T-helper 1 cell treated with Interleukin-12 subunit alpha and Interleukin-12 subunit beta and Interleukin-4 antibody, amounts not matched to agents 30 μg/mL and 1 μg/mL, for 36 hours (primary cell): ENCODE results near the gene UCP2.
A peak's percentile ranks its signal among the peaks of the same experiment; 100 is the strongest.

Source experiments
- H3K27ac Mint-ChIP-seq: one replicate; pipeline ENCODE4 v1.8.0; 2021; ENCODE audit warnings: mild to moderate bottlenecking, mixed read lengths
- H3K27me3 Mint-ChIP-seq: one replicate; pipeline ENCODE4 v1.8.0; 2021; ENCODE audit warnings: low read depth, mixed read lengths
- H3K36me3 Mint-ChIP-seq: one replicate; pipeline ENCODE4 v1.8.0; 2021; ENCODE audit warnings: low read depth, mixed read lengths
- H3K4me1 Mint-ChIP-seq: one replicate; pipeline ENCODE4 v1.8.0; 2021; ENCODE audit warnings: low read depth, mixed read lengths
- H3K4me3 Mint-ChIP-seq: one replicate; pipeline ENCODE4 v1.8.0; 2021; ENCODE audit warnings: mild to moderate bottlenecking, moderate library complexity, mixed read lengths
- H3K9me3 Mint-ChIP-seq: one replicate; pipeline ENCODE4 v1.8.0; 2021; ENCODE audit warnings: mixed read lengths

UCP2 gene

DNA sequence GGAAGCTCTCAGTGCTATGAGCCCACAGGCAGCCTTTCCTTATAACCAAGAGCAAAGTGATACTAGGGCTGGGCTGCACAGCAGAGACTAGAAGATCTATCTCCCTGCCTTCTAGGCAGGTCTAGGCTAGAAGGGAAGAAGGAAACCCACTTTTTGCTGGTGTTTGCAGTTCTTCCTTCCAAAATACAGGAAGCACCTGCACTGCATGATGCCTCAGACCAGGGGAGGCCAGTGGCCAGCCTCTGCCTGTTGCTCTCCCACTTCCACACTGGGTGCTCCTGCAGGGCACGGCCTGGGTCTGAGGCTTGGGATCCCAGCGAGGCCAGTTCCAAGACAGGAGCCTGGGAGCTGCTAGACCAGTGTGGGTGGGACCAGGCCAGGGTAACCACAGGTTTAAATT is 32.2 kb upstream of the UCP2 start:
- H3K4me1 Mint-ChIP-seq: peaks cover 66% of the 10 kb centered on the region
- peaks cover 27% of the 10 kb centered on the region for H3K36me3 Mint-ChIP-seq
- no peak overlapping the region for H3K4me3 Mint-ChIP-seq
- H3K27me3 Mint-ChIP-seq: no peaks in the 10 kb centered on the region
- H3K9me3 Mint-ChIP-seq: no peaks in the 10 kb centered on the region
- peak overlapping the region; percentile 74 for H3K27ac Mint-ChIP-seq

GRCh38 chr11:74013141-74013540 is 30.5 kb upstream of the UCP2 start:
- peaks cover 28% of the 10 kb centered on the region for H3K36me3 Mint-ChIP-seq
- H3K27me3 Mint-ChIP-seq: no peaks in the 10 kb centered on the region
- H3K27ac Mint-ChIP-seq: no peak overlapping the region
- peaks cover 72% of the 10 kb centered on the region for H3K4me1 Mint-ChIP-seq
- H3K4me3 Mint-ChIP-seq: no peak overlapping the region
- no peaks in the 10 kb centered on the region for H3K9me3 Mint-ChIP-seq

DNA sequence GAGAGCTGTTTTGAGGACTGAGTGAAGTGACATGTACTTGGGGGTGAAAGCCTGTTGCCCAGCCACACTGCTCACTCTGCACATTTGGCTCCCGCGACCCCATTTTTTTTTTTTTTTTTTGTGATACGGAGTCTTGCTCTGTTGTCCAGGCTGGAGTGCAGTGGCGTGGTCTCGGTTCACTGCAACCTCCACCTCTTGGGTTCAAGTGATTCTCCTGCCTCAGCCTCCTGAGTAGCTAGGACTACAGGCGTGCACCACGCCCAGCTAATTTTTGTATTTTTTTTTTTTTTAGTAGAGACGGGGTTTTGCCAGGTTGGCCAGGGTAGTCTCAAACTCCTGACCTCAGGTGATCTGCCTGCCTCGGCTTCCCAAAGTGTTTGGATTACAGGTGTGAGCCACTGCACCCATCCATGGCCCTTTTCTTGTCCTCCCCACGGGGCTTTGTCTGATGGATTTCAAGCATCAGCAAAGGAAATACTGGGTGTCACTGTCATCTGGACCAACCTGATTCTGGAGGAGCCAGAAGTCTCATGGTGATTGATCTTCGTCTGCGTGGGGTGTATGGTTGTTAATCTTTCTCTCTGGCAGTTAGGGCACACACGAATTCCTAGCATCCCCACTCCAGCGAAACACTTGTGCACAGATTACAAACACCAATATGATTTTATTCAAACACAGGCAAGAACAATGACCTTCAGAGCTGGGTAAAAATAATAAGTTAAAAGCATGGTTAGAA is 29.6 kb upstream of the UCP2 start:
- Mint-ChIP-seq H3K27me3 (no peaks in the 10 kb centered on the region), H3K36me3 (peaks cover 24% of the 10 kb centered on the region), H3K27ac (peak overlapping the region; percentile 88), H3K9me3 (no peaks in the 10 kb centered on the region), H3K4me1 (peaks cover 70% of the 10 kb centered on the region), H3K4me3 (peak overlapping the region; percentile 21)

GRCh38 chr11:74011360-74012073 is 28.9 kb upstream of the UCP2 start:
- peaks cover 67% of the 10 kb centered on the region for H3K4me1 Mint-ChIP-seq
- H3K4me3 Mint-ChIP-seq: peak overlapping the region; percentile 21
- peaks cover 17% of the 10 kb centered on the region for H3K36me3 Mint-ChIP-seq
- no peaks in the 10 kb centered on the region for H3K9me3 Mint-ChIP-seq
- H3K27ac Mint-ChIP-seq: peak overlapping the region; percentile 88
- H3K27me3 Mint-ChIP-seq: no peaks in the 10 kb centered on the region

DNA sequence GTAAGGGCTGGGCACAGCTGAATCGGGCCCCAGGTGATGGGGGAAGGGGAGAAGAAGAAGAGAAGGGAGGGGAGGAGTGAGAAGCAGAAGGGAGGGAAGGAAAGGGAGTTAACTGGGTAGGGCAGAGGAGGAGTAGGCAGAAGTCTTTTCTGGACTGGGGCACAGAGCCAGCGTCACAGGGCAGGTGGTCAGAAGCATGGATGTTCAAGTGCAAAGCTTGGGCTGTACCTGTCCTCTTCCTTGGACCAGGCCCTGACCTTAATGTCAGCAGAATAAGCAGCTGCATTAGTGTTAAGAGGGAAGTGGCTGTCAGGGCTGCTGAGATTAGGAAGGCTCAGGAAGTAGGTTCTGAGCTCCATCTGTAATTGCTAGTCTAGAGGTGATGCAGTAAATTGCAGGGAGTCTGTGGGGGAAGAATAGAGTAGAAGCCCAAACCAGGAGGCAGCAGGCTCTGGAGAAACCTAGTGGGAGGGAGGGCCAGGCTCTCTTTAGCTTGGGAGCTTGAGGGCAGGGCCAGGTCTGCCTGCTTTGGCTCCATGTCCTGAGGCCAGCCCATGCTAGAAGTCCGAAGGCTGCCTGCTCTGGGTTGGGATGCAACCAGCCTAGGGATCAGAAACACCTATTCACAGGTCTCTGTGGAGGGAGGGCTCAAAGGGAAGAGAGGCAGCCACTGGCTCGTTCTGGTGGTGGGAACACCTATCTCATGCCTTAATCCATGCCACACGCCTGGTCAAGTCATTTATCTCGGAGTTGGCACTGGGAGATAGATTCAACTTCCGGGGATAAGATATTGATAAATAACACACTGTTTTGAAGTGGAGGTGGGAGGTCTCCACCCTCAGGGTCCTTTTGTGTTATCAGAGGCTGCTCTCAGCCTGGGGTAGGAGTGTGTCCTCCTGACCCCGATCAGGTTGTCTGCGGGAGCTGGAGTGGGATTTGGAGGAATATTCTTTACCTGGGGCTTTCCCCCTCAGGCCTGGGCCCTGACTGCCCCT is 28.0 kb upstream of the UCP2 start:
- H3K4me3 Mint-ChIP-seq: peak overlapping the region; percentile 55

DNA sequence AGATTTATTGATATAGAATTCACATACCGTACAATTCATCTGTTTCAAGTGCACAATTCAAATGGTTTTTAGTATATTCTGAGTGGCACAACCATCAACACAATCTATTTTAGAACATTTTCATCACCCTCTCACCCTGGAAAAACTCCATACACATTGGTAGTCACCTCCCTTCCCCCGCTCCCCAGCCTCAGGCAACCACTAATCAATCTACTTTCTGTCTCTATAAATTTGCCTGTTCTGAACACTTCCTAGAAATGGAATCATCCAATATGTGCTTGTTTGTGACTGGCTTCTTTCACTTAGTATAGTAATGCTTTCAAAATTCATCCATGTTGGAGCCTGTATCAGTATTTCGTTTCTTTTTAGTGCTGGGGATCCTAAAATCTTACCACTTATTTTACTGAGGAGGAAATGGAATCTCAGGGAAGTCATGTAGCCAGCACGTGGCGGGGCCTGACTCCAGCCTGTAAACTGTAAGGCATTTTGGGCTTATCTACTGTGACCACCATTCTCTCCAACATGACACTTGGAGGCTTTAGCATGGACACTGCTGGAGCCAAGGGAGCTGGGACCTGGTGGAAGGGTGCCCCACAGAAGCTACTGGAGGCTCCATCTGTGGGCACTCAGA is 27.1 kb upstream of the UCP2 start:
- Mint-ChIP-seq H3K9me3 (no peaks in the 10 kb centered on the region), H3K27ac (peak overlapping the region; percentile 88), H3K4me1 (peaks cover 68% of the 10 kb centered on the region), H3K27me3 (no peaks in the 10 kb centered on the region), H3K36me3 (peaks cover 13% of the 10 kb centered on the region), H3K4me3 (peak overlapping the region; percentile 13)

More for the DNA sequence above, 28.0 kb upstream of the UCP2 start:
- Mint-ChIP-seq H3K36me3 (peaks cover 12% of the 10 kb centered on the region), H3K4me1 (peaks cover 68% of the 10 kb centered on the region), H3K27ac (peak overlapping the region; percentile 88), H3K27me3 (no peaks in the 10 kb centered on the region), H3K9me3 (no peaks in the 10 kb centered on the region)

- Mint-ChIP-seq H3K27me3 (no peaks in the 10 kb centered on the region), H3K27ac (peak overlapping the region; percentile 80), H3K4me3 (no peak overlapping the region), H3K4me1 (peaks cover 68% of the 10 kb centered on the region), H3K36me3 (peaks cover 13% of the 10 kb centered on the region), H3K9me3 (no peaks in the 10 kb centered on the region)
Measured at GRCh38 chr11:74009230-74009547, 26.5 kb upstream of the UCP2 start.

DNA sequence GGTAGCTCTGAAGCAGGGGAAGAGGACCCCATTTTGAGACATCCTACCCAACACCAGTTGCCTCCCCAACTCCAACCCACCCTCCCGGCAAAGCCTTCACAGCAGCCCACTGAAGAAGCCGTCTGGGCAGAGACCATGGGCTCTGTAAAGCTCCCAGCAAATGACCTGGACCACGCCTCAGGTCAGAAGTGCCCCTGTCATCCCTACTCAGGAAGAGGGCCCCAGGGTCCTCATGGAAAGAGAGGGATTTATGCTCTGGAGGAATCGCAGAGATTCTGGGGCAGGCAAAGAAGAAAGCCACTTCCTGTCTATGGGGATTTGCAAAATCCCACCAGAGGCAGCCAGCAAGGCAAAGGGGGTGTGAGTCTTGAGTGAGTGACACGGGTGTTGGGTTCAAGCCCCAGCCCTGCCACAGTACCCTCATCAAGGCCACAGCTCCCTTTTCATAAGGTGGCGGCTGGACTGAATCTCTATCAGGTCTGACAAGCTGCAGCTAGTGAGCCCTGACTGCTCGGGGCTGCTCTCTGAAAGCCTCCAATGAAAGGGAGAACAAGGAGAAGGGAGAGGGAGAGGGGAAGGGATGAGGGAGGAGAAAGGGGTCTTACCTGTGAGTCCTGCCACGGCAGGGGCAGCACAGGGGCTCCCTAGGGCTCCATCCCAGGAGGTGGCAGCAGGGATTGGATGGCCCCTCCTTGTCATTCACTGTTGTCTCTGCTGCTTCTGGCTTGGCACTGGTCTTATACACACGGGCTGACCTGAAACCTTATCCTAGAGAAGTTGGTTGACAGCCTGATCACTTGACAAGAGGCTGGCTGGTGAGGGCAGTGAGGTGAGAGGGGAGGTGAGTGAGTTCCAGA is 26.0 kb upstream of the UCP2 start, which contains the start of gene UCP3:
Gene UCP3 (minus strand): TSS at position 713 of the 857 bp plus-strand sequence. CDS start 2,043 bp downstream, outside the sequence.
- peak within 1 kb of the TSS; percentile 88 for H3K27ac Mint-ChIP-seq
- H3K27me3 Mint-ChIP-seq: no peaks in the 10 kb centered on the region
- H3K4me3 Mint-ChIP-seq: peak within 1 kb of the TSS; percentile 31
- H3K36me3 Mint-ChIP-seq: peaks cover 14% of the 10 kb centered on the region
- H3K4me1 Mint-ChIP-seq: peaks cover 70% of the 10 kb centered on the region
- H3K9me3 Mint-ChIP-seq: no peaks in the 10 kb centered on the region

DNA sequence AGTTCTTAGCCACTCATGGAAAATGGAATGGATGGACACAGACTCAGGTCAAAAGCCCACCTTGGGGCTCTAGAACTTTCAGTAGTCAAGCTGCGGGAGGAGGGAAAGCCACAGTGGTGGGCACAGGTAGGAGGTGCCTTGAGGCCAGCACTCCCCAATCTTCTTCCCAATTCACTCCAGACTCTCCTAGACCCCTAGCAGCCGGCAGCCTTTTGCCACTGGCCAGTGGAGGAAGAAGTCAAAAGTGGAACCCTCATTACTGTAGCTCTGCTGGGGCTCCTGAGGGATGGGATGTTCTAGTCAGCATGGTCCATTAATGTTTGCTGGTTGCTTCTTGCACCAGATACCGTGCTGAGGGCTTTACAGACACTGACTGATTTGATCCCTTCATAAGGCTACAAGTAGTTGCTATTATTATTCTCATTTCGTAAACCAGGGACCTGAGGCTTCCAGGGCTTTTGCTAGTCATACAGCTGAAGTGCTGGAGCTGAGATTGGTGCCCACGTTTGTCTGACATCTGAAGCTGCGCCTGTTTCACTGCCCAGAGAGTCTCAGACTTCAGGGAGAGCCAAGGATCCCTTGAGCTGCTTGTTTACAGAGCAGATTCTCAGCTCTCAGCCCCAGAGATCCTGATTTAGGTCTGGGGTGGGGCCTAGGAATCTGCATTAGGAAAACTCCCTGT is 25.2 kb upstream of the UCP2 start:
- Mint-ChIP-seq H3K36me3 (peaks cover 20% of the 10 kb centered on the region), H3K4me1 (peaks cover 75% of the 10 kb centered on the region), H3K9me3 (no peaks in the 10 kb centered on the region), H3K4me3 (no peak overlapping the region), H3K27me3 (no peaks in the 10 kb centered on the region), H3K27ac (no peak overlapping the region)

- H3K27ac Mint-ChIP-seq: peak overlapping the region; percentile 71
- no peaks in the 10 kb centered on the region for H3K9me3 Mint-ChIP-seq
- H3K4me1 Mint-ChIP-seq: peaks cover 73% of the 10 kb centered on the region
- no peak overlapping the region for H3K4me3 Mint-ChIP-seq
- no peaks in the 10 kb centered on the region for H3K27me3 Mint-ChIP-seq
- H3K36me3 Mint-ChIP-seq: peaks cover 24% of the 10 kb centered on the region
Measured at GRCh38 chr11:74006743-74007304, 24.2 kb upstream of the UCP2 start.

- peaks cover 64% of the 10 kb centered on the region for H3K4me1 Mint-ChIP-seq
- no peak overlapping the region for H3K4me3 Mint-ChIP-seq
- H3K27ac Mint-ChIP-seq: peak overlapping the region; percentile 93
Measured at GRCh38 chr11:74005721-74006517, 23.3 kb upstream of the UCP2 start.

More at GRCh38 chr11:74005721-74006517, 23.3 kb upstream of the UCP2 start:
- H3K36me3 Mint-ChIP-seq: peaks cover 30% of the 10 kb centered on the region
- no peaks in the 10 kb centered on the region for H3K27me3 Mint-ChIP-seq
- H3K9me3 Mint-ChIP-seq: no peaks in the 10 kb centered on the region
